ENCODE results near the gene C1orf105. TPM values are rescaled to one million over a fixed set of nuclear protein-coding genes. Genes with fewer than 3 reads are reported as not detected.

C1orf105 gene
- polyA plus RNA-seq, 1 of the 3 experiments (the other 2 are of a cell fraction): not detected

DNA sequence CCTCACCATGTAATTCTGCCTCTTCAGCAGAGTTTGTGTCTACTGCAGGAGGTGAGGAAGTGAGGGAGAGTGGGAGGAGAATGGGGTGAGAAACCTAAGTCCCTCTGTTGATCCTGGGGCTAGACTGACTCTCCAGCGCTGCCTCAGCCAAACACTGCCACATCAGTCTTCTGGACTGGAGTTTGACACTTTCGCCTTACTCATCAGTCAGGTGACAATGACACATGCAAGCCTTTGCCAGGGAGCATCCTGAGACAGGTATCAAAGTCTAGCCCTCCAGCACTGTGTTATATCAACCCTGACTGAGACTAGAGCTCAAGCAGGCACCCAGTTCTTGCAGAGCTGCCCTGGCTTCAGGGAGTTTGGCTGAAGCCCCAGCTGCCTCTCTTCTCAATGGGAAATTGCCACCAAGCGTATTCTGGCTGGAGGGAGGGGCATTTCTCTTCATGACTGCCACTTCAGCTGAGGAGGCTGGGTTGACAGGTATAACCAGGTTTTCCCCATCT lies 79.2 kb downstream of the C1orf105 start:
- H4K20me1 ChIP-seq (ENCODE audit: insufficient read depth): no peaks in the 10 kb centered on the region
- peaks cover 3% of the 10 kb centered on the region; the same call in 1 of the 2 replicates for H3K27me3 ChIP-seq (ENCODE audit: insufficient read depth)
- 73% methylated on average over 3 of the region's 3 CpGs for WGBS (ENCODE audit: low lambda C conversion rate)
- CTCF ChIA-PET: interaction anchor here (0.9 to 1.7 kb wide), 2 partner anchors 12 to 497 kb away, joined by 3 read pairs; no protein-coding TSS in a partner anchor
- POLR2A ChIA-PET: interaction anchor here (1.0 kb wide), 1 partner anchor 9 kb away, joined by 3 read pairs; no protein-coding TSS in a partner anchor
- no peak for TF ChIP-seq TEAD4 (IDR thresholded peaks at IDR 0.05; ENCODE audit: borderline replicate concordance, insufficient read depth)
- TF ChIP-seq MXI1 (IDR thresholded peaks at IDR 0.05; ENCODE audit: low read depth, low read length): no peak
- no peak for TF ChIP-seq NRF1 (IDR thresholded peaks at IDR 0.05; ENCODE audit: low read depth, low read length)
- no peaks in the 10 kb centered on the region for H3K9me2 ChIP-seq
- no peaks in the 10 kb centered on the region for H3K9me3 ChIP-seq
- H3K4me3 ChIP-seq (ENCODE audit: low read depth in 2 of 2, low read length in 1 of 2): no peak overlapping the region
- no peaks in the 10 kb centered on the region for H3K79me2 ChIP-seq (ENCODE audit: insufficient read depth)
- H3K27ac ChIP-seq (ENCODE audit: low read depth in 2 of 2, low read length in 1 of 2): no peak overlapping the region
- no peak overlapping the region for H3K4me2 ChIP-seq
- DNase-seq: no peak
- no peaks in the 10 kb centered on the region for H3K36me3 ChIP-seq (replicated peaks in 1 of 2; ENCODE audit: control insufficient read depth in 1 of 2, insufficient read depth in 2 of 2, low read length in 1 of 2)
- peaks cover 0 to 4% of the 10 kb centered on the region in 2 experiments; a peak in 2 of 4 replicates for H3K4me1 ChIP-seq (ENCODE audit: control insufficient read depth in 1 of 2, insufficient read depth in 2 of 2, low read depth in 1 of 2, low read length in 1 of 2)
- H3K9ac ChIP-seq: no peak overlapping the region
- no peak overlapping the region for H2AFZ ChIP-seq (ENCODE audit: low read depth)
- H3F3A ChIP-seq (replicated peaks; ENCODE audit: insufficient read depth): no peaks in the 10 kb centered on the region

DNA sequence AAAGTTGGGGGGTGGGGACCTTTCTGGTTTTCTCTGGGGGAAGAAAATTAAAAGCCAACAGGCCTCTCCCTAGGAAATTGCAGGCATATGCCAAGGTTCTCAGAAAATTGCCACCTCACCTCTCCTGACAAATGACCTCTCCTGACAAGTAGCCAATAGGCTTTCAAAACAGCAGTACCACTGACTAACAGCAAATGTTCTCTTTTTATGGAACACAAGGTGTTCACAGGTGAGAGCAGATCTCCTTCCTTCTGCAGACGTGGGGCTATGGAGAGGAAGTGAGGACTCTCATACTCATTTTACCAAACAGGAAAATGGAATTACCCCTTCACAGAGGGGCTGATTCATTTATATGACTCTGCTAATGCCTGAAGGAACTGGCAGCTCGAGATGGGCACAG lies 79.7 kb downstream of the C1orf105 start:
- ChIA-PET CTCF (no interaction called here), POLR2A (interaction anchor here (1.0 kb wide), 1 partner anchor 9 kb away, joined by 3 read pairs; no protein-coding TSS in a partner anchor)
- Histone ChIP-seq H3K27me3 (ENCODE audit: insufficient read depth) (peaks cover 3% of the 10 kb centered on the region; the same call in 1 of the 2 replicates), H3K79me2 (ENCODE audit: insufficient read depth) (no peaks in the 10 kb centered on the region), H3F3A (replicated peaks; ENCODE audit: insufficient read depth) (no peaks in the 10 kb centered on the region), H3K4me1 (ENCODE audit: control insufficient read depth in 1 of 2, insufficient read depth in 2 of 2, low read depth in 1 of 2, low read length in 1 of 2) (peaks cover 0 to 4% of the 10 kb centered on the region in 2 experiments; a peak in 2 of 4 replicates), H4K20me1 (ENCODE audit: insufficient read depth) (no peaks in the 10 kb centered on the region), H3K4me2 (no peak overlapping the region), H3K9me2 (no peaks in the 10 kb centered on the region), H3K9ac (no peak overlapping the region), H3K36me3 (replicated peaks in 1 of 2; ENCODE audit: control insufficient read depth in 1 of 2, insufficient read depth in 2 of 2, low read length in 1 of 2) (no peaks in the 10 kb centered on the region), H2AFZ (ENCODE audit: low read depth) (no peak overlapping the region), H3K27ac (ENCODE audit: low read depth in 2 of 2, low read length in 1 of 2) (no peak overlapping the region), H3K4me3 (ENCODE audit: low read depth in 2 of 2, low read length in 1 of 2) (no peak overlapping the region), H3K9me3 (no peaks in the 10 kb centered on the region)
- no peak for DNase-seq
- 57% methylated on average over 2 of the region's 2 CpGs for WGBS (ENCODE audit: low lambda C conversion rate)
- no peak for TF ChIP-seq RAD21 (IDR thresholded peaks at IDR 0.05; ENCODE audit: low read length)

DNA sequence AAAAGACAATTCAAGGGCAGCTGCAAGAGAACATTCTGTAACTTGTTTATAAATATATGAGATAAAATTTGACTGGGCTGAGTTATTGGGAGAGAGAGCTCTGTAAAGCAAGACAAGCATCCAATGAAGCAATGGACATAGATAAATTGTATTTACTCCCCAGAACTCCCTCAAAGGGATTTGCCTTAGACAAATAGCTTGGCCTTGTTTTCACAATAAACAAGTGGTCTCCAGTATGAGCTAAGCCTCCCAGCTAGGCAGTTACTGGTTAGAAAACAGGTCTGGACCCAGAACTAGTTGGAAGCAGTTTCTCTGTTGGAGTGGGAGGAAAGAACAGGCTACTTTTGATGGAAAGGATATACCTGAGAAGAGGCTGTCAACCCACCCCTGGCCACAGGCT lies 87.3 kb downstream of the C1orf105 start:
- TF ChIP-seq RXRA (IDR thresholded peaks at IDR 0.05; ENCODE audit: borderline replicate concordance, low read depth) (no peak), RCOR1 (IDR thresholded peaks at IDR 0.05; ENCODE audit: low read length) (no peak), NRF1 (IDR thresholded peaks at IDR 0.05; ENCODE audit: low read depth, low read length) (no peak), YY1 (IDR thresholded peaks at IDR 0.05; ENCODE audit: low read depth) (no peak), CHD2 (IDR thresholded peaks at IDR 0.05; ENCODE audit: low read length, partially characterized antibody) (no peak), GATA2 (CRISPR knock-in tag; IDR thresholded peaks at IDR 0.05) (no peak), RFX5 (IDR thresholded peaks at IDR 0.05; ENCODE audit: low read length) (no peak), MXI1 (IDR thresholded peaks at IDR 0.05; ENCODE audit: low read depth, low read length) (no peak), ELF1 (IDR thresholded peaks at IDR 0.05) (no peak)
- TF ChIP-seq, protein P1, sequence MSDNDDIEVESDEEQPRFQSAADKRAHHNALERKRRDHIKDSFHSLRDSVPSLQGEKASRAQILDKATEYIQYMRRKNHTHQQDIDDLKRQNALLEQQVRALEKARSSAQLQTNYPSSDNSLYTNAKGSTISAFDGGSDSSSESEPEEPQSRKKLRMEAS (IDR thresholded peaks at IDR 0.05; ENCODE audit: low read depth): no peak
- Histone ChIP-seq H3K36me3 (replicated peaks in 1 of 2; ENCODE audit: control insufficient read depth in 1 of 2, insufficient read depth in 2 of 2, low read length in 1 of 2) (peaks cover 0 to 3% of the 10 kb centered on the region in 2 experiments), H3K27me3 (ENCODE audit: insufficient read depth) (peaks cover 7% of the 10 kb centered on the region; the same call in 1 of the 2 replicates), H2AFZ (ENCODE audit: low read depth) (no peak overlapping the region), H4K20me1 (ENCODE audit: insufficient read depth) (no peaks in the 10 kb centered on the region), H3K79me2 (ENCODE audit: insufficient read depth) (no peaks in the 10 kb centered on the region), H3K27ac (ENCODE audit: low read depth in 2 of 2, low read length in 1 of 2) (no peak overlapping the region), H3K9ac (no peak overlapping the region), H3K4me1 (ENCODE audit: control insufficient read depth in 1 of 2, insufficient read depth in 2 of 2, low read depth in 1 of 2, low read length in 1 of 2) (no peaks in the 10 kb centered on the region), H3K4me2 (no peak overlapping the region), H3K4me3 (ENCODE audit: low read depth in 2 of 2, low read length in 1 of 2) (no peak overlapping the region), H3K9me3 (no peaks in the 10 kb centered on the region), H3K9me2 (no peaks in the 10 kb centered on the region), H3F3A (replicated peaks; ENCODE audit: insufficient read depth) (peaks cover 5% of the 10 kb centered on the region)
- no peak for DNase-seq
- POLR2A ChIA-PET: no interaction called here
- CTCF ChIA-PET: interaction anchor here (1.1 to 1.2 kb wide), 2 partner anchors 64 to 505 kb away, joined by 3 to 4 read pairs; partner anchors contain the start of gene PIGC

Data from SK-N-SH (cell line).